Measurements from ENCODE around the gene PTPRE.

Gene PTPRE

GRCh38 chr10:127940866-127941640 lies 34.1 kb downstream of the PTPRE start:
- no peak overlapping the region for H3K27ac ChIP-seq
- TF ChIP-seq ZFX (IDR thresholded peaks at IDR 0.05): no peak

GRCh38 chr10:127942811-127943210 lies 35.9 kb downstream of the PTPRE start:
- TF ChIP-seq CTCF (conservative IDR thresholded peaks at IDR 0.05): no peak
- no peak for TF ChIP-seq ZFX (IDR thresholded peaks at IDR 0.05)
- no peak overlapping the region for H3K27ac ChIP-seq

- no peak for TF ChIP-seq CTCF (conservative IDR thresholded peaks at IDR 0.05)
- TF ChIP-seq ZFX (IDR thresholded peaks at IDR 0.05): no peak
- H3K27ac ChIP-seq: no peak overlapping the region
Measured at GRCh38 chr10:127943336-127943910, 36.5 kb downstream of the PTPRE start.

- H3K27ac ChIP-seq: no peak overlapping the region
- no peak for TF ChIP-seq CTCF (conservative IDR thresholded peaks at IDR 0.05)
- TF ChIP-seq ZFX (IDR thresholded peaks at IDR 0.05): no peak
Measured at GRCh38 chr10:127944256-127944655, 37.4 kb downstream of the PTPRE start.

- no peak for TF ChIP-seq CTCF (conservative IDR thresholded peaks at IDR 0.05)
- TF ChIP-seq ZFX (IDR thresholded peaks at IDR 0.05): no peak
- no peak overlapping the region for H3K27ac ChIP-seq
Measured at GRCh38 chr10:127945341-127945758, 38.4 kb downstream of the PTPRE start.

GRCh38 chr10:127945948-127946711 lies 39.2 kb downstream of the PTPRE start:
- no peak overlapping the region for H3K27ac ChIP-seq
- TF ChIP-seq CTCF (conservative IDR thresholded peaks at IDR 0.05) (no peak), ZFX (IDR thresholded peaks at IDR 0.05) (no peak)

GRCh38 chr10:127947211-127947610 lies 40.3 kb downstream of the PTPRE start:
- TF ChIP-seq CTCF (conservative IDR thresholded peaks at IDR 0.05) (no peak), ZFX (IDR thresholded peaks at IDR 0.05) (no peak)
- H3K27ac ChIP-seq: no peak overlapping the region

All from C4-2B (cell line).